ENCODE measurements around the gene FSD1. TPM values are rescaled to one million over a fixed set of nuclear protein-coding genes. Genes with fewer than 3 reads are reported as not detected.

The FSD1 gene
- total and polyA plus RNA-seq, 9 of the 15 experiments (the other 6 are each of a cell fraction or from before 2014, with no cell fraction given): 0.11 to 1.9 (median 0.94) TPM; not detected in 1

- Histone ChIP-seq H3K79me2 (ENCODE audit: control insufficient read depth, insufficient read depth, low read length) (peaks cover 64% of the 10 kb centered on the region), H3K9me3 (replicated peaks; ENCODE audit: control insufficient read depth, insufficient read depth, low read depth, low read length) (no peaks in the 10 kb centered on the region), H3K4me3 (no peak overlapping the region), H3K4me1 (replicated peaks in 1 of 2; ENCODE audit: control insufficient read depth in 2 of 2, insufficient read depth in 2 of 2, low read length in 2 of 2) (peaks cover 38 to 84% of the 10 kb centered on the region in 2 experiments), H3K9ac (ENCODE audit: insufficient read depth in 1 of 2, low read depth in 2 of 2, low read length in 2 of 2) (peak overlapping the region in 1 of 2 experiments; percentile 84; a peak in 2 of 4 replicates), H3K36me3 (ENCODE audit: control insufficient read depth, insufficient read depth, low read length) (peaks cover 77% of the 10 kb centered on the region; the same call in 2 of the 3 replicates), H3K4me2 (ENCODE audit: insufficient read depth, low read length) (no peak overlapping the region), H3K27ac (ENCODE audit: extremely low read depth, low read depth, low read length) (peak overlapping the region; percentile 39; the same call in 2 of the 3 replicates), H4K20me1 (replicated peaks; ENCODE audit: control insufficient read depth, insufficient read depth, low read length) (no peaks in the 10 kb centered on the region; the same call in 1 of the 2 replicates), H2AFZ (ENCODE audit: low read depth, low read length) (no peak overlapping the region), H3K9me1 (ENCODE audit: control insufficient read depth, insufficient read depth, low read length) (no peaks in the 10 kb centered on the region), H3K27me3 (ENCODE audit: control insufficient read depth in 2 of 2, insufficient read depth in 2 of 2, low read length in 2 of 2) (no peaks in the 10 kb centered on the region)
- CTCF ChIA-PET (ENCODE audit: low intra/inter-chr PET ratio): no interaction called here
- ATAC-seq (no peak), FAIRE-seq (no peak), DNase-seq (ENCODE audit: extremely low read depth in 1 of 4, low spot score in 3 of 4) (no peak)
- no peak for TF ChIP-seq SNRNP70 (optimal IDR thresholded peaks at IDR 0.05; ENCODE audit: low read depth, low read length)
- no peak for TF ChIP-seq TEAD4 (IDR thresholded peaks at IDR 0.05; ENCODE audit: low read length)
- TF ChIP-seq TEAD4 (CRISPR knock-in tag; IDR thresholded peaks at IDR 0.05; ENCODE audit: borderline replicate concordance): 0 out of 2 replicates have a peak, but pooled peaks have one; percentile 37
- peak; percentile 81 for TF ChIP-seq NFIC (IDR thresholded peaks at IDR 0.05)
- TF ChIP-seq TEAD1 (CRISPR knock-in tag; IDR thresholded peaks at IDR 0.05): 0 out of 4 replicates have a peak, but pooled peaks of 1 of the 2 experiments have one; percentile 21
- TF ChIP-seq ZNF444 (CRISPR knock-in tag; IDR thresholded peaks at IDR 0.05): no peak
- POLR2A ChIA-PET: interaction anchor here (3.6 kb wide), 1 partner anchor 11 kb away, joined by 18 read pairs; no protein-coding TSS in a partner anchor
- no TSS peak for BruUV-seq (replicated peaks)
- 76% methylated on average over 15 of the region's 19 CpGs for WGBS (ENCODE audit: insufficient coverage, low coverage, missing lambda C conversion rate)
- in situ Hi-C loops (cut with MboI): no loop called here
- intact Hi-C loops (cut with micrococcal nuclease): no loop called here
Observed at GRCh38 chr19:4368128-4368820, 63.9 kb downstream of the FSD1 start.
